ENCODE data around the gene ZNF90. TPM values are rescaled to one million over a fixed set of nuclear protein-coding genes. Genes with fewer than 3 reads are reported as not detected.
"Not testable (repeated sequence)": the region's sequence is repeated elsewhere in the genome, so short reads cannot be mapped to it uniquely, and the experiment has no call there.

ZNF90 gene
- total RNA-seq, 4 donors from 2014 or later = 15.3 to 29.0 (median 17.4) TPM

- Histone ChIP-seq H3K27ac (peak overlapping the region; percentile 26 to 51 (median 49)), H3K4me1 (peaks cover 22 to 23% of the 10 kb centered on the region in 2 donors)
- intact Hi-C loops (cut with DNase I); H3K36me3 ChIP-seq; H3K4me3 ChIP-seq (replicated peaks in 1 of 3); H3K9me3 ChIP-seq; H3K27me3 ChIP-seq: not testable (repeated sequence)
- WGBS, 2 donors = 66 to 68% methylated on average over 10 to 15 of the region's 15 CpGs
- peak; percentile 22 to 31 for DNase-seq
- peak in 1 of 2 donors; percentile 37 for TF ChIP-seq POLR2A (IDR thresholded peaks at IDR 0.05)
Measured at GRCh38 chr19:20152506-20152905, 74.7 kb downstream of the ZNF90 start.

- Histone ChIP-seq H3K9me3 (no peaks in the 10 kb centered on the region), H3K4me3 (replicated peaks in 1 of 3) (no peak overlapping the region), H3K4me1 (peaks cover 16 to 17% of the 10 kb centered on the region in 2 donors), H3K27ac (peak overlapping the region in 2 of 3 donors; percentile 26 to 51), H3K36me3 (no peaks in the 10 kb centered on the region), H3K27me3 (no peaks in the 10 kb centered on the region)
- 89 to 92% methylated on average over 4 of the region's 4 CpGs for WGBS, 2 donors
- intact Hi-C loops (cut with DNase I) = no loop called here
- DNase-seq = no peak
- TF ChIP-seq, protein P1, sequence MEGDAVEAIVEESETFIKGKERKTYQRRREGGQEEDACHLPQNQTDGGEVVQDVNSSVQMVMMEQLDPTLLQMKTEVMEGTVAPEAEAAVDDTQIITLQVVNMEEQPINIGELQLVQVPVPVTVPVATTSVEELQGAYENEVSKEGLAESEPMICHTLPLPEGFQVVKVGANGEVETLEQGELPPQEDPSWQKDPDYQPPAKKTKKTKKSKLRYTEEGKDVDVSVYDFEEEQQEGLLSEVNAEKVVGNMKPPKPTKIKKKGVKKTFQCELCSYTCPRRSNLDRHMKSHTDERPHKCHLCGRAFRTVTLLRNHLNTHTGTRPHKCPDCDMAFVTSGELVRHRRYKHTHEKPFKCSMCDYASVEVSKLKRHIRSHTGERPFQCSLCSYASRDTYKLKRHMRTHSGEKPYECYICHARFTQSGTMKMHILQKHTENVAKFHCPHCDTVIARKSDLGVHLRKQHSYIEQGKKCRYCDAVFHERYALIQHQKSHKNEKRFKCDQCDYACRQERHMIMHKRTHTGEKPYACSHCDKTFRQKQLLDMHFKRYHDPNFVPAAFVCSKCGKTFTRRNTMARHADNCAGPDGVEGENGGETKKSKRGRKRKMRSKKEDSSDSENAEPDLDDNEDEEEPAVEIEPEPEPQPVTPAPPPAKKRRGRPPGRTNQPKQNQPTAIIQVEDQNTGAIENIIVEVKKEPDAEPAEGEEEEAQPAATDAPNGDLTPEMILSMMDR (IDR thresholded peaks at IDR 0.05) = no peak
- no peak for TF ChIP-seq POLR2A (IDR thresholded peaks at IDR 0.05)
Measured at GRCh38 chr19:20153281-20153680, 75.5 kb downstream of the ZNF90 start.

DNA sequence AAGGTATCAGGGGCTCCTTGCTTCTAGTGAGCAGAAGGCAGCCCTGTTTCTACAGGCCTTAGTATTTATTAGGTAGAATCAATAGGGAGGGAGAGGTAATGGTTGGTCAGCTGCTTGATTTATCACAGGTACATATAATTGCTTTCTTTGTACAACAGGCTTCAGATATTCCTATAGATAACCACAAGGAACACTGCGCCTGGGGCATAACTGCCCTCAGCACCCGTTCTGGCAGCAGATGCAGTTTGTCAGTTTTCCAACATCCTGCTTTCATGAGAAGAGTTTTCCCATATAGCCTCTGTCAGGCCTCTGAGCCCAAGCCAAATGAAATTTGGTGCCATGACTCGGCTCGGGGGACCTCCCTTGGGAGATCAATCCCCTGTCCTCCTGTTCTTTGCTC lies 76.8 kb downstream of the ZNF90 start:
- peaks cover 16 to 17% of the 10 kb centered on the region in 2 donors for H3K4me1 ChIP-seq
- TF ChIP-seq, protein P1 (IDR thresholded peaks at IDR 0.05) = no peak
- TF ChIP-seq POLR2A (IDR thresholded peaks at IDR 0.05) = no peak
- no peaks in the 10 kb centered on the region for H3K36me3 ChIP-seq
- WGBS, 2 donors = 81 to 84% methylated on average over 4 of the region's 4 CpGs
- H3K9me3 ChIP-seq = no peaks in the 10 kb centered on the region
- H3K27ac ChIP-seq = no peak overlapping the region
- H3K4me3 ChIP-seq (replicated peaks in 1 of 3) = no peak overlapping the region
- intact Hi-C loops (cut with DNase I) = no loop called here
- no peaks in the 10 kb centered on the region for H3K27me3 ChIP-seq
- no peak for DNase-seq

GRCh38 chr19:20162821-20163220 lies 85.0 kb downstream of the ZNF90 start:
- Histone ChIP-seq H3K27ac (no peak overlapping the region), H3K4me3 (replicated peaks in 1 of 3) (no peak overlapping the region), H3K4me1 (peaks cover 13 to 14% of the 10 kb centered on the region in 2 donors), H3K36me3 (no peaks in the 10 kb centered on the region), H3K27me3 (no peaks in the 10 kb centered on the region), H3K9me3 (no peaks in the 10 kb centered on the region)
- WGBS, 2 donors = 87 to 92% methylated on average over 3 of the region's 3 CpGs
- TF ChIP-seq, protein P1 (IDR thresholded peaks at IDR 0.05) = no peak
- TF ChIP-seq POLR2A (IDR thresholded peaks at IDR 0.05) = no peak
- intact Hi-C loops (cut with DNase I) = no loop called here
- DNase-seq = no peak

- Histone ChIP-seq H3K4me1 (peaks cover 14 to 23% of the 10 kb centered on the region in 2 donors), H3K4me3 (replicated peaks in 1 of 3) (no peak overlapping the region), H3K36me3 (no peaks in the 10 kb centered on the region), H3K27ac (peak overlapping the region in 2 of 3 donors; percentile 53 to 66), H3K27me3 (no peaks in the 10 kb centered on the region), H3K9me3 (no peaks in the 10 kb centered on the region)
- intact Hi-C loops (cut with DNase I) = no loop called here
- WGBS, 2 donors = 33 to 47% methylated on average over 1 of the region's 1 CpG
- TF ChIP-seq POLR2A (IDR thresholded peaks at IDR 0.05) = no peak
- TF ChIP-seq, protein P1 (IDR thresholded peaks at IDR 0.05) = no peak
- DNase-seq = peak; percentile 64 to 73
Measured at GRCh38 chr19:20164456-20164855, 86.7 kb downstream of the ZNF90 start.

Measured in thyroid gland (tissue), 4 donors.